Uterus (tissue), 2 donors: ENCODE measurements around the gene AFG1L.

Experiments
- CTCF ChIP-seq, 4 experiments: fragments of 200-600 bp in 2 of 4; fragments of 450-650 bp in 2 of 4; sonication (generic) in 2 of 4; IDR thresholded peaks; one replicate each; pipeline ENCODE4 v1.5.1; 2016 to 2019; ENCODE audit warnings: antibody characterized with exemption in 4 of 4, mild to moderate bottlenecking in 2 of 4, moderate library complexity in 1 of 4
- POLR2A ChIP-seq, 2 donors: fragments of 450-650 bp; IDR thresholded peaks; one replicate each; pipeline ENCODE4 v1.6.1; 2016; ENCODE audit warnings: antibody characterized with exemption in 2 of 2, mild to moderate bottlenecking in 1 of 2, moderate library complexity in 1 of 2

GRCh38 chr6:108524528-108525248 lies 229.8 kb downstream of the AFG1L start:
- no peak for TF ChIP-seq POLR2A (IDR thresholded peaks at IDR 0.05)
- no peak for TF ChIP-seq CTCF (IDR thresholded peaks at IDR 0.05)
